Measurements from ENCODE around the gene SLC43A2.

Gene SLC43A2

GRCh38 chr17:1562176-1562643 is 66.4 kb downstream of the SLC43A2 start:
- no peak for DNase-seq (ENCODE audit: low read depth in 2 of 2)

GRCh38 chr17:1561420-1562175 is 67.0 kb downstream of the SLC43A2 start:
- DNase-seq (ENCODE audit: low read depth in 2 of 2): no peak

GRCh38 chr17:1560858-1561355 is 67.7 kb downstream of the SLC43A2 start:
- DNase-seq (ENCODE audit: low read depth in 2 of 2): no peak

- no peak for DNase-seq (ENCODE audit: low read depth in 2 of 2)
Observed at GRCh38 chr17:1560101-1560857, 68.4 kb downstream of the SLC43A2 start.

GRCh38 chr17:1559047-1560043 is 69.3 kb downstream of the SLC43A2 start:
- no peak for DNase-seq (ENCODE audit: low read depth in 2 of 2)

- no peak for DNase-seq (ENCODE audit: low read depth in 2 of 2)
Observed at GRCh38 chr17:1558401-1558800, 70.2 kb downstream of the SLC43A2 start.

GRCh38 chr17:1557355-1558095 is 71.1 kb downstream of the SLC43A2 start:
- no peak for DNase-seq (ENCODE audit: low read depth in 2 of 2)

GRCh38 chr17:1555651-1556471 is 72.8 kb downstream of the SLC43A2 start:
- DNase-seq (ENCODE audit: low read depth in 2 of 2): no peak

GRCh38 chr17:1554751-1555540 is 73.7 kb downstream of the SLC43A2 start:
- DNase-seq (ENCODE audit: low read depth in 2 of 2): no peak

GRCh38 chr17:1553354-1554266 is 75.0 kb downstream of the SLC43A2 start:
- DNase-seq (ENCODE audit: low read depth in 2 of 2): no peak

- DNase-seq (ENCODE audit: low read depth in 2 of 2): no peak
Observed at GRCh38 chr17:1552932-1553331, 75.7 kb downstream of the SLC43A2 start.

GRCh38 chr17:1551741-1552140 is 76.9 kb downstream of the SLC43A2 start:
- no peak for DNase-seq (ENCODE audit: low read depth in 2 of 2)

- DNase-seq (ENCODE audit: low read depth in 2 of 2): no peak
Observed at GRCh38 chr17:1548032-1548431, 80.6 kb downstream of the SLC43A2 start.

GRCh38 chr17:1546292-1546922 is 82.2 kb downstream of the SLC43A2 start:
- no peak for DNase-seq (ENCODE audit: low read depth in 2 of 2)

GRCh38 chr17:1545618-1546017 is 83.0 kb downstream of the SLC43A2 start:
- DNase-seq (ENCODE audit: low read depth in 2 of 2): no peak

- no peak for DNase-seq (ENCODE audit: low read depth in 2 of 2)
Observed at GRCh38 chr17:1542316-1542715, 86.3 kb downstream of the SLC43A2 start.

GRCh38 chr17:1541367-1541904 is 87.2 kb downstream of the SLC43A2 start:
- DNase-seq (ENCODE audit: low read depth in 2 of 2): no peak

Data from stimulated activated CD8-positive, alpha-beta memory T cell treated with anti-CD3 and anti-CD28 coated beads, Interleukin-7, amount 100 ng/mL, for 1 hour (primary cell).